Measurements from ENCODE around the gene NRARP.

NRARP gene

GRCh38 chr9:137297966-137298365 is 4.1 kb downstream of the NRARP start:
- no peak for DNase-seq

DNA sequence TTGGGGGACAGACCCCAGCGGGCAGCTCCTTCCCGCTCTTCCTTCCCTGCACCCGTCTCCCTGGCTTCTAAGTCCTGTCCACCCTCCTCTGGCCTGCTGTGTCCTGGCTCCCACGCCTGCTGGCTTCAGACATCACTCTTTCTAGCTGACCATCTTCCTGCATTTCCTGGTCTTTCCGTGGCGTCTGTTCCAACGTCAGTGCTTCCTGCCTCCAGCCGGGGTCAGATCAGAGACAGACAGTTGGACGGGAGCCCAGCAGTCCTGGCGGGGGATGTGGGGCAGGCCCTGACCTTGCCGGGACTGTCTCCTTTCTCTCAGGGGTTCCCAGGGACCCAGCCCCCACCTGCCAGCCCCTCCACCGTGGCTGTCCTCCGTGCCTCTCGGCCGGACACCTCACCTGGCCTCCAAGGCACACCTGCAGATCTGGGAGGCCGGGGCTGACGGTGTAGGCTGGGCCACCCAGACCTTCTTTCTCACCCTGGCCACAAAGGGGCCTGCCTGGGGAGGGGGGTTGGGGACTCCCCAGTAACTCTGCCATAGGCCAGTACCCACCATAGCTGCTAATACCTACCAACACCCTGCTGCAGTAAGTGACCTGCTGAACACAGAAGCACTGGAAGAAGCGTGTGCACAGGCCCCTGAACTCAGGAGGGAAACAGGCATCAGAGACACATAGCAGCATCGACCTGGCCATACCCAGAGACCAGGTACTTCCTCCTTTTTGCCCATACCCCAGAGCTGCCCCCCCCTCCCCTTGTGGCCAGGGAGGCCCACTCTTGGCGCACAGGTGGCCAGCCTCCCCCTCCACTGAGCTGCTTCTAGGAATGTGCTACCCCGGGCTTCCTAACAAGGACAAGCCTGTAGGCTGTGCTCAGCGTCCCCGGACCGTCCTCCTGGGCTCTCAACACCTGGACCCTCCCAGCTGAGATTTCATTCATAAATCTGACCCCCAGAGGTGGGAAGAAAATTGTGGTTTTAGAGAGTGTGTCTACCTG is 5.1 kb downstream of the NRARP start:
- DNase-seq: no peak

GRCh38 chr9:137295849-137296669 is 6.0 kb downstream of the NRARP start:
- no peak for DNase-seq

GRCh38 chr9:137295238-137295811 is 6.7 kb downstream of the NRARP start:
- no peak for DNase-seq

DNA sequence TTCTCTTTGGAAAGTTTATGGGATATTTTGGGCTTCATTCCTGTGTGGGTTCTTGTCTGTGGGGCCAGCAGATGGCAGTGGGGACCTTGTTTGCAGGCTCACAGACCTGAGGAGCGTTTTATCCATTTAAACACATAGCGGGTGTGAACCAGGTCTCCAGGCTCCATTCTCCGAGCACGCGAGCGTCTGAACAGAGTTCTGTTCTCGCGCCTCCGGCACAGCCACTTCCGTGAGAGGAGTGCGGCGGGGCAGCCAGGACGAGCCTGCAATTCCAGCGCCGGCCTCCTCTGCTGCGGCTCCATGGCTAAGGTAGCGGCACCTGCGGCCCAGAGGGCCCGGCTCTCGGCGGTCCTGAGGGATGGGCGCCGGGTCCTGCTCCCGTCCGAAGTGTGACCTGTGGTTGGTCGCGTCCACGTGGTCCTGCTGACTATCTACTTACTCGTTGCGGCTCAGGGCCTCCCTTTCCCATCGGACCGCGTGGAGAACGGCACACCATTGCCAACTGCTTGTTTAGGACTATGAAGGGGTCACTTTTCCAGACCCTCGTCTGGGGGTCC is 7.3 kb downstream of the NRARP start:
- no peak for DNase-seq

GRCh38 chr9:137294091-137294680 is 7.9 kb downstream of the NRARP start:
- no peak for DNase-seq

DNA sequence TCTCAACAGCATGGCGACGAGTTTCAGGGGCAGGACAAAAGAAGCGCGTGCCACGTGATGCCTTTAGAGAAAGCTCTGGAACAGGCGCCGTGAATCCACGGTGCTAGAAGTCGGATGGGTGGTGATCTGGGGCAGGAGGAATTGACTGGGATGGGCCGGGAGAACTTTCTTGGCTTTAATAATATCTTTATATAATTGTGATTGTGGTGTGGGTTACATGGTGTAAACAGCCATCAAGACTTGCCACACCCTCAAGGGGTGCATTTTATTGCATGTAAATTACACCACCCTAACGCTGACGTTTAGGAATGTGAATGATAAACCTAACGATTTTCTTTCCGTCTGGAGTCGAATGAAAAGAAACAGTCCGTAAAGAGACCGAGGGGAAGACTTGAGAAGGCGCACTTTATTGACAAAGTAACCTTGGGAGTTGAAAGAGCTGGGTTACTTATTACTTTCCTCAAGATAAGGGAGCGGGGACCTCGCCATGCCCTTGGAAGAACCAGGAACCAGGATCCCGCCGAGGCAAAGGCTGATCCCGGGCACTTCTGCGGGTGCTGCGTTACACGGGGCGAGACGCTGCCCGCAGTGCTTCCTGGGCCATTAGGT is 8.5 kb downstream of the NRARP start:
- DNase-seq: no peak

- no peak for DNase-seq
Measured at GRCh38 chr9:137293094-137293481, 9.0 kb downstream of the NRARP start.

GRCh38 chr9:137286975-137287383 is 15.1 kb downstream of the NRARP start:
- DNase-seq: no peak

DNA sequence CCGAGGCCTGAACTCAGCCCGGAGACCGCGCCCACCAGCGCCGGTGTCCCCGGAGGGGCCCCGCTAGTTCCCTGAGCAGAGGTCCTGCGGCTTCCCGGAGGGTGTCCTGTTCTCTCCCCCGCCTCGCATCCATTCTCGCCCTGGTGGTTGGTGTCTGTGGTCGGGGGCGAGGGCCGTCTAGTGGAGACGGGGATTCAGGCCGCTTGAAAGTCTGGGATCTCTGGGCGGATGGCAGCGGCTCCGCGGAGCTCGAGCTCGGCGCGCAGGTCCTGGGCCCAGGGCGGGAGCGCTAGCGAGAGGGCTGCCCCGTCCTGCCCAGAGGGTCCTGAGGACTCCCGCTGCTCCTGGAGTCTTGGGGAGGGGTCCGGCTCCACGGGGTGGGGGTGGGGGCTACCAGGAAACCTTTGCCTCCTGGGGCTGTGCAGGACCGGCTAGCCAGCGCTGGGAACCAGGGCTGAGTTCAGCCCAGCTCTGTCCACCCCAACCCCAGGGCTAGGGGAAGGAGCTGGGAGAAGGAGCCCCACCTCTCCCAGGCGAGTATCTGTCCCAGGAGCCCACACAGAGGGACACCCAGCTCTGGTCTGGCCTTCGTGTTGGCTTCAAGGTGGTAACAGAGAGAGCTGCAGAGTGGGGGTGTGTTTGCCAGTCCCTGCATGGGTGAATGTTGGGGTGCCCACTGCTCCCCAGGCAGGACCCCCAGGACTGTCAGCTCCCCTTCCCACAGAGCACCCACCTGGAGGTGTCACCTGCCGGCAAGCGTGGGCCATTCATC is 20.5 kb downstream of the NRARP start:
- DNase-seq: no peak

DNA sequence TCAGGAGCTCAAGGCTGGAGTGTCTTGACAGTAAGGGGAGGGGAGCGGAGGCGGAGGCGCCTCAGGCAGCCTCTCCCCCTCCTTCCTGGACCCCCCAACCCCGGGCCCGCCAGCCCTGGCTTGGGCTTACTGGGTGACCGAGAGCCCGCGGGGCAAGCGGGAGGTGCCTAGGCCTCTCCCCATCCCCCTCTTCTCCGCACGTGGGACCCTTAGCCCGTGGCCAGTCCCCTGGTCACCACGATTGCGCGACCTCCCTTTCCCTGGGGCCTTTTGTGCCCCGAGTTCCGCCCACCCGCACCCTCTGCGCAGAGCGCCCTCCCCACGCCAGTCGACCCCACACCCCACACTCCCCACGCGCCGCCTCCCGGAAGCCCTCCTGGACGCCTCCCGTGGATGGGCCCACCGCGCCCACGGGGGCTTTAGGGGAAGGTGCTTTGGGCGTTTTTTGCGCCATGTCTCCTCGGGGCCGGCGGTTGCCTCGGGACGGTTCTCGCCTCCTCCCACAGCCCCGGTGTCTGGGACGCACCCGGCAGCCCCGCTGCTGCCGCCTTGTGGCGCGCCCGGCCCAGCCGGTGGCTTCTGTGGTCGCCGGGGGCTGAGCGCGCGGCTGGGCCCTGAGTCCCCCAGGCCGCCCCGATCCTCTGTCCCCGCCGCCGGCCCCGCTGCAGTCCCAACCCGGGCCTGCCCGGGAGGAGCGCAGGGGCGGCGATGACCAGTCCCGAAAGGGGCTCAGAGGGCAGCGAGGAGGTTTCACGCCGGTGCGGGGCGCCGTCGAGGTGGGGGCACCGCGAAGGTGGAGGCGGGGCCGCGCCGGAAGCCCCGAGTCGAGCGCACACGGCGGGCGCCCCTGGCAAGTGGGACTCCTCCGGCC is 21.4 kb downstream of the NRARP start:
- DNase-seq: no peak

- DNase-seq: no peak
Measured at GRCh38 chr9:137279741-137280473, 22.2 kb downstream of the NRARP start.

GRCh38 chr9:137278721-137279711 is 23.1 kb downstream of the NRARP start:
- no peak for DNase-seq

DNA sequence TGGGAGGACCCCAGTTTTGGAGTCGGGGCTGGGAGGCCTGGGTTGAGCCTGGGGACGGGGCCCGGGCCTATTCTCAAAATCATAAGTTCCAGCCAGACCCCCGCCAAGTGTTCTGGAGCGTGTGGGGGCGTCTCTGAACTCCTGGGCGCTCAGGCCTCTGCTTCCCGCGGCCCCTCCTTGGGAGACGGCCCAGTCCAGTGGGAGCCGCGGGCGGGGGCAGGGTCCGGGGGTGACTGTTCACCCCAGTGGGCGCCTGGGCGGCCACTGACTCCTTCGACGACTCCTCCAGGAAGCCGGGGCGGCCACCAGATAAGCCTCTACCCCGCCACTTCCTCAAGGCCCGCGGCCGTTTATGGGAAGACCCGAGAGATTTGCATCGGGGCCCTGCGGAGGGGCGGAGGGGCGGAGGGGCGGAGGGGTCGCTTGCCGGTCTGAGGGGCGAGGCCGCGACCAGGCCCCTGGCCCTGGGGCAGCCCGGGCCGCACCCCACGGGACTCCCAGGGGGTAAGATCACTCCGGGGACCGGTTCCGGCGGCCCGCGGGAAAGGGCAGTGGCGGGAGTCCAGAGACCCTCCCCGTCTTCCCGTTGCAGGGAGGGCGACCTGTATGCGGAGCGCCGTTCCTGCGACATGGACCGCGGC is 23.9 kb downstream of the NRARP start:
- no peak for DNase-seq

DNA sequence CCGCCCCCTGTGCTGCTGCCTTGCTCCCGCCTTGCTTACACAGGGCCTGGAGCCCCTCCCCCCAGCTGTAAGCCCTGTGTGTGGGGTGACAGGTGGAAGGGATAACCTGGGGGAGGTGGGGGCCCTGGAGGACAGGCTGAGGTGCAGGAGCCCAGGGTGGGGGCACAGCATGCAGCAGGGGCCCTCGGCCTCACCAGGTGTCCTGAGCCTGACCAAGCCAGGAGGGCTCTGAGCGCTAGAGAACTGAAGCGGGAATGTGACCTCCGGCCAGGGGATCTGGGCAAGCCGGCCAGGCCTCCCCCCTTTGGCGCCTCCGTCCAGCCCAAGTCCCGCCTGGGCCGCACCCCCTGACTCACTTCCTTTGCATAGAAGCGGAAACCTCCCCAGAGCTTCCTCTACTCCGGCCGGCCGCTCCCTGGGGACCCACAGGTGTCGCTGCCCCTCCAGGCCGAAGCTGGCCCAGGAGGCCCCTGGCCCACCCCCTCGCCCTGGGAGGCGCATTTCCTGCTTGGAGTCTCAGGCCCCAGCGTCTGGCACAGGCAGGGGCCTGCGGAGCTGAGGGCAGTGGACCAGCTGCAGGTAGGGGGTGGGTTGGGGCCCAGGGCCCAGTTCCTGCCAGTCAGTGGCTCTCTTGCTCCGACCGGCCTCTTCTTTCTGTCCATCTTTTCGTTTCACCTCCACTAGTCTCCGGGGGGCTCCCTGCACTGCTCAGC is 24.6 kb downstream of the NRARP start, which contains the start of gene TOR4A:
TSS of gene TOR4A (plus strand) at position 398 of the 713 bp plus-strand sequence. CDS start 964 bp downstream, outside the sequence.
- no peak for DNase-seq

GRCh38 chr9:137276473-137277328 is 25.4 kb downstream of the NRARP start:
- no peak for DNase-seq

Measured in activated CD4-positive, alpha-beta T cell treated with anti-CD3 and anti-CD28 coated beads for 4 hours (primary cell).